Measurements from ENCODE around the gene BAZ2A. TPM values are rescaled to one million over a fixed set of nuclear protein-coding genes. Genes with fewer than 3 reads are reported as not detected.

Gene BAZ2A
- total RNA-seq, 2 donors from 2014 or later = 48.7 to 143 TPM

DNA sequence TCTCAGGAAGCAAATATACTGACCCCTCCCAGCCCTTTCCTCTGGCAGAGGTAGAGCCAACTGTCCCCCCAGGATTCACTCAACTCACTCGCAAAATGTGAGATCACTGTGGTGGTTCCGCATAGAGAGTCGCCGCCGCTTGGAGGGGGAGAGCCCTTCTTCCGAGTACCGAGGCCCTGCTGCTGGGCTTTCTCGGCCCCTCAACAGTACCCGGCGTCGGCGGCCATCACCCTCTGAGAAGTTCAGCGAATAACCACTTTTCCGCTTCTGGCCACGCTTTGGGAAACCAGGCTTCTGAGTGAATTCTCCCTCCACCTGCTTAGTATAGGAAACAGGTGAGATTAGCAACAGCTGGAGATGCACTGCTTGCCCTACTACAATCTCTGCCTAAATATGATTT, 31.1 kb downstream of the BAZ2A start:
- WGBS = 94% methylated on average over 15 of the region's 15 CpGs
- Histone ChIP-seq H3K36me3 (peaks cover 48 to 52% of the 10 kb centered on the region in 2 donors), H3K4me1 (replicated peaks) (no peaks in the 10 kb centered on the region), H3K9me3 (no peaks in the 10 kb centered on the region), H3K27me3 (replicated peaks; ENCODE audit: insufficient read depth) (no peaks in the 10 kb centered on the region), H3K27ac (no peak overlapping the region), H3K4me3 (no peak overlapping the region)
- intact Hi-C loops (cut with DNase I) = no loop called here
- DNase-seq (ENCODE audit: low spot score) = no peak
- no peak for TF ChIP-seq POLR2AphosphoS5 (IDR thresholded peaks at IDR 0.05)
- no peak for TF ChIP-seq POLR2A (IDR thresholded peaks at IDR 0.05)
- TF ChIP-seq, protein P1, sequence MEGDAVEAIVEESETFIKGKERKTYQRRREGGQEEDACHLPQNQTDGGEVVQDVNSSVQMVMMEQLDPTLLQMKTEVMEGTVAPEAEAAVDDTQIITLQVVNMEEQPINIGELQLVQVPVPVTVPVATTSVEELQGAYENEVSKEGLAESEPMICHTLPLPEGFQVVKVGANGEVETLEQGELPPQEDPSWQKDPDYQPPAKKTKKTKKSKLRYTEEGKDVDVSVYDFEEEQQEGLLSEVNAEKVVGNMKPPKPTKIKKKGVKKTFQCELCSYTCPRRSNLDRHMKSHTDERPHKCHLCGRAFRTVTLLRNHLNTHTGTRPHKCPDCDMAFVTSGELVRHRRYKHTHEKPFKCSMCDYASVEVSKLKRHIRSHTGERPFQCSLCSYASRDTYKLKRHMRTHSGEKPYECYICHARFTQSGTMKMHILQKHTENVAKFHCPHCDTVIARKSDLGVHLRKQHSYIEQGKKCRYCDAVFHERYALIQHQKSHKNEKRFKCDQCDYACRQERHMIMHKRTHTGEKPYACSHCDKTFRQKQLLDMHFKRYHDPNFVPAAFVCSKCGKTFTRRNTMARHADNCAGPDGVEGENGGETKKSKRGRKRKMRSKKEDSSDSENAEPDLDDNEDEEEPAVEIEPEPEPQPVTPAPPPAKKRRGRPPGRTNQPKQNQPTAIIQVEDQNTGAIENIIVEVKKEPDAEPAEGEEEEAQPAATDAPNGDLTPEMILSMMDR (IDR thresholded peaks at IDR 0.05) = no peak

DNA sequence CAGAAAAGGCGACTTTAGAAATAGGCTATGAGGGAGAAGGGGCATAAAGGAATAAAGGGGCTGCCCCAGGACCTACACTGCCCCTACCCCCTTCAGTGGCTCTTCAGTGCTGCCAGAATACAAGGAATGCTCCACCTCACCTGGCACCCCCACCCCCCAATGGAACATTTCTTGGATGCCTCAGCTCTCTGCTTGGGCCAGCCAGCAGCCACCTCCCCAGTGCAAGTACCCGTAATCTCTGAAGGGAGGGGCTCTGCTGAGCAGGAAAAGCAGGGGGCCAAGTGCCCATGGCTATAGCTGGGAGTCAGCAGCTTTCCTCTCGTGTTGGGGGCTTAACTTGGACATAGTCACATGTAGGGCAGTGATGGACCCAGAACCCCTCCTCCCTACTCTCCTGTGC, 33.3 kb downstream of the BAZ2A start:
- no peak for DNase-seq (ENCODE audit: low spot score)
- TF ChIP-seq POLR2AphosphoS5 (IDR thresholded peaks at IDR 0.05) (no peak), POLR2A (IDR thresholded peaks at IDR 0.05) (no peak)
- TF ChIP-seq, protein P1 (IDR thresholded peaks at IDR 0.05) = no peak
- intact Hi-C loops (cut with DNase I) = no loop called here
- WGBS = 53% methylated on average over 3 of the region's 3 CpGs
- Histone ChIP-seq H3K27me3 (replicated peaks; ENCODE audit: insufficient read depth) (no peaks in the 10 kb centered on the region), H3K9me3 (no peaks in the 10 kb centered on the region), H3K4me1 (replicated peaks) (no peaks in the 10 kb centered on the region), H3K4me3 (no peak overlapping the region), H3K27ac (no peak overlapping the region), H3K36me3 (peaks cover 34 to 36% of the 10 kb centered on the region in 2 donors)

DNA sequence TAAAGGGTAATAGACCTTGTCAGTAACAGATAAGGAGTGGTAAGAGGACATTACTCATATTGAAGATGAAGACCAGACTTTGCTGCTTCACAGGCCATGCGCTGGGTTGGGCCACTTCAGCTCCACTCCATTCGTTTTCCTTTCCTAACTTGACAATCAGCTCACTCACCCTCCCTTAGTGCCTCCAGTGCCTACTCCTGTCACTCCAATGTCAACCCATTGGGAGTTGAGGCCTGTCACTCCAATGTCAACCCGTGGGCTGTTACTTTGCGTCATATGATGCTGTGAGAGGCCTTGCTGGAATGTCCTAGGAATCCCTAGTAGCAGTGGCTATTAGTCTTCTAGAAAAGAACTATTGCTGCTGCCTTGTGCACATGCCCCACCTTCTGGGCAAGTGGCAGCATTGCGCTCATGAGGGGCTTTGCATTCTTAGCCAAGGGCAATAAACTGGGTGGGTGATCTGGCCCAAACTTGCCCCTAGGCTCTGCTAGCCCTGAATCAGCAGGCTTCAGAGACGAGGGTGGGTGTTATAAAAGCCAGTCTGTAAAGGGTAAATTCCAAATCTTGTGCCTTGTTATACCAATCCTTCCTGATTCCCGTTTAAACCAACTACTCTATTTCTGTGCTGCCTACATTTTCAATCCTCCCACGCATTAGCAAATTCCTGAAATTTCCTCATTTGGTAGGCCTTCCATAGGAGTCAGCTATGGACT, 36.1 kb downstream of the BAZ2A start:
- no peaks in the 10 kb centered on the region for H3K4me1 ChIP-seq (replicated peaks)
- no peak overlapping the region for H3K4me3 ChIP-seq
- no peaks in the 10 kb centered on the region for H3K9me3 ChIP-seq
- H3K27me3 ChIP-seq (replicated peaks; ENCODE audit: insufficient read depth) = no peaks in the 10 kb centered on the region
- peak; percentile 16 for DNase-seq (ENCODE audit: low spot score)
- intact Hi-C loops (cut with DNase I) = loop anchor here (5.0 kb wide), 1 partner anchor 38 kb away; the partner anchor contains the start of gene BAZ2A
- no peak overlapping the region for H3K27ac ChIP-seq
- TF ChIP-seq, protein P1 (IDR thresholded peaks at IDR 0.05) = peak in 3 of 4 experiments; percentile 37 to 72 (median 61)
- TF ChIP-seq POLR2AphosphoS5 (IDR thresholded peaks at IDR 0.05) = peak; percentile 25
- TF ChIP-seq POLR2A (IDR thresholded peaks at IDR 0.05) = no peak
- WGBS = 44% methylated on average over 8 of the region's 8 CpGs
- H3K36me3 ChIP-seq = peaks cover 8% of the 10 kb centered on the region in 2 donors

DNA sequence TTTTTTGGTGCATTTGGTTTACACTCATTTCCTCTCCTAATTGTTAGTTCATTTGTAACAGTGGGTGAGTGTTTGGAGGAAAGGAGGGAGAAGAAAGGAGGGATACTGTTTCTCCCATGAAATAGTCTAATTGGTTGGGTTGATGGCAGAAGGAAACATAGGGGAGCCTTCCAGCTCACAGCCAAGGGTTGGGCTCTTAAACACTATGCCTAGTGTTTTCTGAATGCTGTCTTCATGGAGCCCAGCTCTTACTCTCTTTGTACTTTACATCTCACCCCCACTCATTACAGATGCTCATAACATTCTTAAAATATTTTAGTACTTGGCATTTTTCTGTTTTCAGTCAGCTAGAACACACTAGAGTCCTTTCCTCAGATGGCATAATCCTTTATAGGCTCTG, 38.2 kb downstream of the BAZ2A start:
- intact Hi-C loops (cut with DNase I) = loop anchor here (5.0 kb wide), 1 partner anchor 40 kb away; the partner anchor contains the start of gene BAZ2A
- Histone ChIP-seq H3K4me3 (no peak overlapping the region), H3K36me3 (peaks cover 0 to 3% of the 10 kb centered on the region in 2 donors), H3K27ac (no peak overlapping the region), H3K27me3 (replicated peaks; ENCODE audit: insufficient read depth) (no peaks in the 10 kb centered on the region), H3K9me3 (no peaks in the 10 kb centered on the region), H3K4me1 (replicated peaks) (no peaks in the 10 kb centered on the region)
- DNase-seq (ENCODE audit: low spot score) = no peak
- TF ChIP-seq, protein P1 (IDR thresholded peaks at IDR 0.05) = no peak
- no peak for TF ChIP-seq POLR2A (IDR thresholded peaks at IDR 0.05)
- no peak for TF ChIP-seq POLR2AphosphoS5 (IDR thresholded peaks at IDR 0.05)

DNA sequence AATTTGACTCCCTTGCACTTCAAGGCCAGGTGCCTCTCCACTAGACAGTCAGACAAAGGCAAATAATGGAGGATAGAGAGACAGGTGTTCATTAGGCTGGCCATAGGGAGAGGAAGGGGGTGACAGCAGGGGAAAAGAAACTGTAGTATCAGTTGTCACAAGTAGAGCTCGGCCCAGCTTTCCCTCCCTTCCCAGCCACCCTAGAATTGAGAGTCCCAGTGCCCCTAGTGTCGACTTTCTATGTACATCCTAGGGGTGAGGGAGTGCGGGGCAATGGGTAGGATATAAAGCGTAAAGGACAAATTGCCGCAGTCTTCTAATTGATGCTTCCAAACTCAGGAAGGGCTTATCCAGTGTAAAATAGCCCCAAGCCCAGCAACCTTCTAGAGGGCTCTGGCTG, 39.0 kb downstream of the BAZ2A start:
- intact Hi-C loops (cut with DNase I) = loop anchor here (5.0 kb wide), 1 partner anchor 41 kb away; the partner anchor contains the start of gene BAZ2A
- no peak overlapping the region for H3K27ac ChIP-seq
- H3K36me3 ChIP-seq = peaks cover 0 to 3% of the 10 kb centered on the region in 2 donors
- TF ChIP-seq POLR2AphosphoS5 (IDR thresholded peaks at IDR 0.05) (no peak), POLR2A (IDR thresholded peaks at IDR 0.05) (no peak)
- TF ChIP-seq, protein P1 (IDR thresholded peaks at IDR 0.05) = no peak
- no peaks in the 10 kb centered on the region for H3K27me3 ChIP-seq (replicated peaks; ENCODE audit: insufficient read depth)
- H3K9me3 ChIP-seq = no peaks in the 10 kb centered on the region
- no peak overlapping the region for H3K4me3 ChIP-seq
- DNase-seq (ENCODE audit: low spot score) = no peak
- H3K4me1 ChIP-seq (replicated peaks) = no peaks in the 10 kb centered on the region
- 70% methylated on average over 5 of the region's 5 CpGs for WGBS

Measured in prostate gland (tissue), 2 donors.